EL (cell line): ENCODE results near the gene CRIM1.
A peak's percentile ranks its signal among the peaks of the same experiment; 100 is the strongest.
"Not testable (repeated sequence)": the region's sequence is repeated elsewhere in the genome, so short reads cannot be mapped to it uniquely, and the experiment has no call there.

Experiments
- DNase-seq: peaks from one replicate; pipeline ENCODE4 v3.0.0-alpha.2; 2016

The CRIM1 gene, protein sequence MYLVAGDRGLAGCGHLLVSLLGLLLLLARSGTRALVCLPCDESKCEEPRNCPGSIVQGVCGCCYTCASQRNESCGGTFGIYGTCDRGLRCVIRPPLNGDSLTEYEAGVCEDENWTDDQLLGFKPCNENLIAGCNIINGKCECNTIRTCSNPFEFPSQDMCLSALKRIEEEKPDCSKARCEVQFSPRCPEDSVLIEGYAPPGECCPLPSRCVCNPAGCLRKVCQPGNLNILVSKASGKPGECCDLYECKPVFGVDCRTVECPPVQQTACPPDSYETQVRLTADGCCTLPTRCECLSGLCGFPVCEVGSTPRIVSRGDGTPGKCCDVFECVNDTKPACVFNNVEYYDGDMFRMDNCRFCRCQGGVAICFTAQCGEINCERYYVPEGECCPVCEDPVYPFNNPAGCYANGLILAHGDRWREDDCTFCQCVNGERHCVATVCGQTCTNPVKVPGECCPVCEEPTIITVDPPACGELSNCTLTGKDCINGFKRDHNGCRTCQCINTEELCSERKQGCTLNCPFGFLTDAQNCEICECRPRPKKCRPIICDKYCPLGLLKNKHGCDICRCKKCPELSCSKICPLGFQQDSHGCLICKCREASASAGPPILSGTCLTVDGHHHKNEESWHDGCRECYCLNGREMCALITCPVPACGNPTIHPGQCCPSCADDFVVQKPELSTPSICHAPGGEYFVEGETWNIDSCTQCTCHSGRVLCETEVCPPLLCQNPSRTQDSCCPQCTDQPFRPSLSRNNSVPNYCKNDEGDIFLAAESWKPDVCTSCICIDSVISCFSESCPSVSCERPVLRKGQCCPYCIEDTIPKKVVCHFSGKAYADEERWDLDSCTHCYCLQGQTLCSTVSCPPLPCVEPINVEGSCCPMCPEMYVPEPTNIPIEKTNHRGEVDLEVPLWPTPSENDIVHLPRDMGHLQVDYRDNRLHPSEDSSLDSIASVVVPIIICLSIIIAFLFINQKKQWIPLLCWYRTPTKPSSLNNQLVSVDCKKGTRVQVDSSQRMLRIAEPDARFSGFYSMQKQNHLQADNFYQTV

DNA sequence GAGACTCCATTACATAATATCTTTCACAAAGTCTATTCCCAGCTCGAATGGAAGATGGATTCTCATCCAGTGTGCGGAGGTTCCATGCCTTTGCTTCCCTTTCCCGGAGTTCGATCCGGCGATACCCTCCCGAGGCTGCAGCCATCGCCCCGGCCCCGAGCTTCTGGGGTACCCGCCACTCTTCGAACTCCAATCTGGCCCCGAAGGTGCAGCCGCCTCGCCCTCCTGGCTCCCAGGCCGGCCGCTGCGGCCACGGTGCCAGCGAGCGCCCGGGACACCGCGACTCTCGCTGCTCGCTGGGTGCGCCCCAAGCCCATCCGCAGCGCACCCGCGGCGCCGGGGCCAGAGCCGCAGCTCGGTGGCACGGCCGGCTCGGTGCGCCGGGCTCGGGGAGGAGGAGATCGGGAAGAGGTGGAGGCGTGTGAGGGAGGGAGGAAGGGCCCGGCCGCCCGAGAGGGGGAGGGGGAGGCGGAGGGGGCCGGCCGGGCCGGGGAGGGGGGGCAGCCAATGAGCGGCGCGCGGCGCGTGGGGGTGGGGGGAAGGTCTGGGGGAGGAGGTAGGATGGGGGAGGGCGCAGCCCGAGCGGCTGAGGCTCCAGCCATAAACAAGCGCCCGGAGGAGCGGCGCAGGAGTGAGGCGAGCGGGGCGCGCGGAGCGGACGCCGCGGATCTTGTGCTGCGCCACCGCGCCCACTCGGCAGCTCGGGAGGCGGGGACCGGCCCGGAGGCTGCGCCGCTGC, at the start of gene CRIM1:
TSS of gene CRIM1 (plus strand) at position 628 of the 739 bp plus-strand sequence. CDS start 515 bp downstream, outside the sequence.
- peak; percentile 90 for DNase-seq

DNA sequence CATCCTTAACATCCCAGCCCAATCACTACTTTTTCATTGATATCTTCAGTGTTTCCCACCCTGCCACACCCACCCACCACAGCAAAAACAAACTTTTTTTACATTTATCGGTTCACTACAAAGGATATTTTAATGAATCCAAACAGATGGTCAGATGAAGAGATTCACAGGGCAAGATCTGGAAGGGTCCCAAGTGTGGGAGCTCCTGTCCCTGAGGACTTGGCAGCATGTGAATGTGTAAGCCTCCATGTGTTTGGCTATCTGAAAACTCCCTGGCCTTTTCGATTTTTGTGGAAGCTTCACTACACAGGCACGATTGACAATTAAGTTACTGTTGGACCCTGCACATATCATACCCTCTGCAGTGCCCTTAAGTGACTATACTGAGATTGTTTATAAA, 48.1 kb upstream of the CRIM1 start:
- DNase-seq = no peak

DNA sequence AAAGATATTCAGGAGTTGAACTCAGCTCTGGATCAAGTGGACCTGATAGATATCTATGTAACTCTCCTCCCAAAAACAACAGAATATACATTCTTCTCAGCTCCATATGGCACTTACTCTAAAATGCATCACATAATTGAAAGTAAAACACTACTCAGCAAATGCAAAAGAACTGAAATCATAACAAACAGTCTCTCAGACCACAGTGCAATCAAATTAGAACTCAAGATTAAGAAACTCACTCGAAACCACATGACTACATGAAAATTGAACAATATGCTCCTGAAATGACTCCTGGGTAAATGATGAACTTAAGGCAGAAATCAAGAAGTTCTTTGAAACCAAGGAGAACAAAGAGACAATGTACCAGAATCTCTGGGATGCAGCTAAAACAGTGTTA, 45.1 kb upstream of the CRIM1 start:
- not testable (repeated sequence) for DNase-seq

DNA sequence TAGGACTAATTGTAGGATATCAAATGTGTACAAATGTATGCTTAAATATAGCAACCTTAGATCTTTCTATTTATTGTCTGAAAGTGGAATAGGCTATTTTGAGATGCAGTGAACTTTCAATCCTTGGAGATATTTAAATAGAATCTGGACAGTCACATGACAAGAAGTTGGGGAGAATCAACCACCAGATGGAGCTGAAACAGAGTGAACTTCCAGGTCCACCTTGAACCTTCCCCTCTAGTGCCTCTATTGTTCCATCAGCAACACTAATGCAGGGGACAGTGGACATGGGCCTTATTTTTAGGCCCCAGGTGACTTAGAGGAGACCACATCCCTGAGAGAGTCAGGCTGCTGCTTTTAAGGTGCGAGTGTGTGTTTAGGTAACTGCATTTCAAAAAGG, 37.0 kb upstream of the CRIM1 start:
- no peak for DNase-seq

DNA sequence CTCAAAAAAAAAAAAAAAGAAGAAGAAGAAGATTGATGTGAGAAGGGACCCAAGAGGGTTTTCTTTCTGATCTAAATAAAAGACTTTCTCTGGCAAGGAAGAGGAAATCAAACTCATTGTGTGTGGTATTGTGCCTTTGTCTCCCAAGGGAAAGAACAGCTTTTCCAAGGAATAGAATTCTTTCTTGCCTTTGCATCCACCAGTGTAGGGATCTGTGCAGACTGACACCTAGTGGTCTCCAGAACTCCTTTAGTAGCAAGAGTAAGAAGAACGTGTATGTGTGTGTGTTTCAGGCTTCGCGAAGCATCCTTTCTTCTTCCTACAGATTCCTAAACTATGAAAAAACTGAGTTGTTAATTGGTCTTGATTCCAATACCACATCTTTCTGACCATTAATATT, 33.5 kb upstream of the CRIM1 start:
- DNase-seq = peak; percentile 25

DNA sequence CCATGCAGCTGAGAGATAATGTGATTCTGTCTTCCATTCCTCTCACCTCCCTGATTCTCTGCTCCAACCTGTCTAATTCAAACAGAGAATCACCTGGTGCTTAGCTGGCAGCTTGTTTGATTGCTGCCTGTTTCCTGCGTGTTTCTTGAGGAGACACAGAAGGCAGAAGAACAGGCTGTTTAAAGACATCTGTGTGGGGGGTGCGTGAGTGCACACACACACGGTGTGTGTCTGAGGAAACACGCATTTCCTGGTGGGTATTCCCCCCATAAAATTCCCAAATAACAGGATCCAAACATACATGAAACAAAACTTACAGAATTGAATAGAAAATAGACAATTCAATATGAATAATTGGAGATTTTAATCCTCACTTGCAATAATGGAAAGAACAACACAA, 29.3 kb upstream of the CRIM1 start:
- DNase-seq = no peak

DNA sequence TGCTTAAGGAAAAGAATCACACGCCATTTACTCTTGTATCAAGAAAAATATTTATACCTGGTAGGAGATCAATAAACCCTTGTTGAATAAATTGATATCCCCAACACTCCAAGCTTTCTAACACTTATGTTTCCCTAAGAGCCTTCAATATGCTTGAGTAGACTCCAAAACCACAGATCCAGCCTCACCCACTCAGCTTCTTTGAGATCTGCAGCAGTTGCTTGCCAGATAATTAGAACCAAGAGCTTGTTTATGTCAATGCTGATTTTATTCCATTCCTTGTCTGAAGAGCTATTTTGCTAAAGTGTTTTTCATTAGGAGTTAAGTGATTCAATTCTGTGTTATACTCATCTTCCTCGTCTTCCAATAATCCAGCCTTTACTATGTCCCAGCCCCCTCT, 26.3 kb upstream of the CRIM1 start:
- peak; percentile 41 for DNase-seq

DNA sequence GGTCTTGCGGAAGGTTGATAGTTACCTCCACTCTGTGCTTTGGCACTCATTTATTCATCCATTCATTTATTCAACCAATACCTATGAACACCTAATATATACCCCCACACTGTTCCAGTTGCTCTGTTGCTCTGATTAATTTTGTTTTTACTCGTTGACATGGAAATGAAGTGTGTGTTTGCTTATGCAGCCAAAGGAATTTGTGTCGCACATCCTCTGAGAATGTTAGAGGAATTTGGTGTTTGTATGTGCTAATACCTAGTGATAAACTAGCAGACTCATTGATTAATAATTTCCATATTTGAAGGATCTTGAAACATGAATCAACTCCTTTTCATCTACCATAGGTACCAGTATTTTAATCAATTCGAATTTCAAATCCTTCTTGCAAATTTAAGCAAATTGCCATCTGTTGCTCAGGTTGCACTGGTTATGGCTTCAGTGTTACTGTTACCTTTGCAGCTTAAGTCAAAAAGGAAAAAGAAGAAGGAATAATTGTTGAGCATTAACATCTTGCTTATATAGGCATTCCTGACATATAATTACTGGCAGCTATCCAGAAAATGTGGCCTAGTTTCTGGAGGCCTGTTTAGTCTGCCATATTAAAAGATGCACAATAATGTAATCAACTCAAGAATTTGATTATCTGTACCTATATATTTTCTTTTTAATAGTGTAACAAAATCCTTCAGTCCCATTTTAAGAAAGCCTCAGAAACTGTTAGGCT, 25.7 kb upstream of the CRIM1 start:
- DNase-seq = peak; percentile 86

DNA sequence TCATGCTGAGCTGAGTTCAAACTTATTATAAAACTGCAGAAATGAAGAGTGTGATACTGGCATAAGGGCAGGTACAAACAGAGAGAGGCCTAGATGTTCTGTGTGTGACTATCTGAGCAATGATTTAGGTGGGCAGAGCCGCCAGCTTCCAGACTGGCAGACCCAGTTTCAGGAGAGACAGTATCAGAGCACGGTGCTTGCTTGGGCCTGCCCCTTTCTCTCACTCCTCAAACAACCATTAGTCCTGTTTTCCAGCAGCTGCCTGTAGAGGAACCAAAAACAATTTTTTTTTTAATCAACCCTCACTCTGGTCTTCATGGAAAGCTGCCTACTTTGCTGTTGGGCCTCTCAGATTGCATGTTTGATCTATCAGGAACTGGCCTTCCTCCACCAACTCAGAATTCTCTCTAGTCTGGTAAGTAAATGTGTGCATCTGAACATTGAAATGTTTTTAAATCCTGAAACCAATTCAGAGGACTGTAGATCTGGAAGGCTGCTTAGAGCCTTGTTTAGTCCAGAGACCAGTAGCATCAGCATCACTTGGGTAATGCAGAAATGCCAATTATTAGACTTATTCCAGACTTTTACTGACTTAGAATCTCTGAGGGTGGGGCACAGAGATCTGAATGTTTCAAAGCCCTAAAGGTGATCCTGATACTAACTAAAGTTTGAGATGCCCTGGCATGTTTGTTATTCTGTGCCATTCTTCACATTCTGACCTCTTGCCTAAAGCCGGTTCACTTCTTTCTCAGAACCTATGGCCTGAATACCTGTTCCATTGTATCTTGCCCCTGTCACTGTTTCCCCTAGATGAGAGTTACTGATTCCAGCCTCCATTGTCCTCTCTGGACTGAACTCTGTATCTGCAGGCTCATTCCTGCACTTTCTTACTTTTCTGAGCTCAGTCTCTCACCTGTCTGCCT, 24.8 kb upstream of the CRIM1 start:
- DNase-seq = no peak

DNA sequence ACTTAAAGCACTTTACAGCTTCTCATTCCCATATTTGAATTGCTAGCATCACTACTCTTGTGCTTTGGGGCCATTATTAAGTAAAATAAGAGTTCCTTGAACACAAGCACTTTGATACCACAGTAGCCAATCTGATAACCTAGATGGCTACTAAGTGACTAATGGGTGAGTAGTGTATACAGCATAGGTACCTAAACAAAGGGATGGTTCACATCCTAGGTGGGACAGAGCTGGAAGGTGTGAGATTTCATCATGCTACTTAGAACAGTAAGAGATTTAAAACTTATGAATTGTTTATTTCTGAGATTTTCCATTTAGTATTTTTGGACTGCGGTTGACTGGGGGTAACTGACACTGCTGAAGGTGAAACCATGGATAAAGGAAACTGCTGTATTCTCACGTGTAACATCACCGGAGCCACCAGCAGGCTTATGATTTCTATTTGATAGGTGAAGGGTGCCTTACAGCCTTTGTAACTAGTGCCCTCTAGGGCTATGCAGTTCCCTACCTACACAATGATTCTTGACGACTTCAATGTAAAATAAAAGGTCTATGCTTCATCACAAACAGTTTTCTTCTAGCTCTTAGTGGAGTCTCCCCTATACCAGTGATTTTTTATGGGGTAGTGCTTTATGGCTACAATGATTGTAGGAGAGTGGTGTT, 22.1 kb upstream of the CRIM1 start:
- DNase-seq = no peak

DNA sequence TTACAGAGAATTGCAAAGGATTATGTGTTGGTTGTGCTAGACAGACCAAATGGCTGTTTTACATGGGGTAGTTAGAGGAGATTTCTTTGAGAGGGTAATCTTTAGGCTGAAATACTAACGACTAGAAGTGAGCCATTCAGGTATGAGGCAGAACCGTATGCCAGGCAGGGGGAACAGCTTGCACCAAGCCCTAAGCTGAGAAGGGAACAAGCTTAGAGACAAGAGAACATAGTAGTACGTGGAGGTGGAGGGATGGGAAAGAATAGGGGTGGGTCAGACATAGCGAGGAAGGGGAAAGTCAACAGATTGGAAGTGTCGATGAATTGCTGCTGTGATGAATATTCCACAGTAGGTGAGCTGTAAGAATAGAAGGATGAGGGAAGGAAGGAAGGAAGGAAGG, 20.0 kb upstream of the CRIM1 start:
- DNase-seq = no peak

DNA sequence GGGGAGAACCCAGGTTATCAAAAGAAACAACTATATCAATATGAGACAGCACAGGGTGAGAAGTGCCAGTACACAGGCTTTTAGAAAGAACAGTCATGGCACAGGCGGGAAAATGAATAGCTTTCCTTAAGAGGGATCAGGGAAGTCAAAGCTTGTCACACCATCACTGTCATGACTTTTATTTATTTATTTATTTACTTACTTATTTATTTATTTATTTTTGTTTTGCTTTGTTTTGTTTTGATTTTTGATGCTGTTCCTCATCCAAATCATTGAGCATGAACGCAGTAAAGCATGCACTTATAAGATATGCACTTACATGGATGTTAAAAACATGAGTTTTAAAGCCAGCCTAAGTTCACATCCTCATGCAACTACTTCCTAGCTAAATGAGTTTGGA, 19.3 kb upstream of the CRIM1 start:
- DNase-seq = no peak

DNA sequence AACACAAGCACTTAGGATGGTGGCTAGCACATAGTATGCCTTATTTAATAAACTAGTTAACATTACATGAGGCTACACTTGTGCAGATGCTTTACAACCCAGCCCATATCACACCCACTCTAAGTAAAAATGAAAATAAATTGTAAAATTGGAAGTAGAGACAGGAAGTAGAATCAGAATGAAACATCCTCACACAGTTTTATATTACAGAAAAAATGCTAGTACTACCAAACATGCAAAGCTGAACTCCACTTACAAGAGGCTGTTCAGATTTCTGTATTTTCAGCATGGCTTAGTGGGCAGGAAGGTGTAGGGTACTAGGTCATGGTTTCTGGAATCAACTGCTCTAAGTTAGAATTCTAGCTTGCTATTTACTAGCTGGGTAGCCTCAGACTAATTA, 18.2 kb upstream of the CRIM1 start:
- DNase-seq = no peak

DNA sequence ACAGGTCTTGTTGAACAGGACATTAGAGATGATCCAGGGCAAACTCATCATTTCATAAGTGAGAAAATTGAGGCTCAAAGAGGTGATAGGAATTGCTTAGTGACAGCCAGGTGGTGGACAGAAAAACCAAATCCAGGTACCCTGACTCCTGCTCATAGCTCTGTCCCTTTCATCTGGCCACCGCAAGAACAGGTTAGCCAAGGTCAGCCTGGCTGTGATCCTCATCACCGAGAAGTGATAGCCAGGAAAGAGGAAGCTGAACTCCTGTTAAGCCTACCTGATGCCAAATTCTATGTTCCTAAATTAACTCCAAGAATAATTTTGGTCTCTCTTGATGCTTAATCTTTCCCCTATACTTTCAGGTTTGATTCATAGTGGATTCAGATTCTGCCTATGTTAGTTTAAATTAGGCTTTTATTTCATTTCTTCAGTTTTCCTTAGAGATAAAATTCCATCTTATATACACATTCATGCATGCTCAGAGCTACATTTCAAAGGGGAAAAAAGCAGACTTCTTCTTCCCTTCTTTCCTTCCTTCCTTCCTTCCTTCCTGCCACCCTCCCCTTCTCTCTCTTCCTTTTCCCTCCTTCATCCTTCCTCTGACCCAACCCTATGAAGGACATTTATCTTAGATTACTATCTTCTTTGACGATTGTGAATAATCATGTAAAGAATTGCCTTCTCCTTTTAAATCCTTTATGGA, 17.3 kb upstream of the CRIM1 start:
- DNase-seq = no peak

DNA sequence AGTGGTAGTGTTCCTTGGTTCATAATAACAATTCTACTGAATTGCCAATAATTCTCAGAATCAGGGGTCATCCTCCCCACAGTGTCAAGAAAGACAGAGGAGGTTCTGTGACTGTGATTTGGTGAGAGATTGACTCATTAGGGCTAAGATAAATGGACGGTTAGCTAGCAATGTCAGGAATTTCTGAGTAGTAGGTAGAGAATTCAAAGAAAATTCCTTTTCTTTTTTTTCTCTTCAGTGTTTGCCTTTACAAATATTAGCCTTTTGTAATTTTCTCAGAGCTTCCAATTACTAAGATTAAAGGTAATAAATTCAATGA, 16.8 kb upstream of the CRIM1 start:
- DNase-seq = peak; percentile 90

DNA sequence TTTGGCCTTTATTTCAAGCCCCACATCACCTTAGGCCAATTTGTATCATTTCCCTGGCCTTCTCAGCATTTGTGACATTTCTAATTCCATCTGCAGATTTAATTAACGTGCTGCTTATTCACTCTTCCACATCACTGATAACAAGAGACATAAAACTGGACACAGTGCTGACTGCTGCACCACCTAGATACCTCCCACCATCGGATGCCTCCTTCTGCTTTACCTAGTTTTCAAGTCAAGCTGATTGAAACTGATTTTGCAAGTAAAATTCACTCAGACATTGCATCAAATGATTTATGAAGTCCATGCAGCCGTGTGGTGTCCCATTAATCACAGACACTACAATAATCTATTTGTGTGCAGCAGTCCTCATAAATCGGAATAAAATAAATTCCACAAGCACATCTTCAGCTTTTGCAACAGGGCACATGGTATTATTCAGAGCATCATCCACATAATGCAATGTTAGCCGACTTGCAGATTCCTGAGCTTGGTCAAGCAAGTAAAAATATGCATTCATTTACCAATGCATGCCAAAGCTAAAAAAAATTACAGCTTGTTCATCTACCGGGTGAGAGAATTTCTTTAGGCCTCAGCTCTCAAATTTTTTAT, 15.9 kb upstream of the CRIM1 start:
- peak; percentile 68 for DNase-seq

DNA sequence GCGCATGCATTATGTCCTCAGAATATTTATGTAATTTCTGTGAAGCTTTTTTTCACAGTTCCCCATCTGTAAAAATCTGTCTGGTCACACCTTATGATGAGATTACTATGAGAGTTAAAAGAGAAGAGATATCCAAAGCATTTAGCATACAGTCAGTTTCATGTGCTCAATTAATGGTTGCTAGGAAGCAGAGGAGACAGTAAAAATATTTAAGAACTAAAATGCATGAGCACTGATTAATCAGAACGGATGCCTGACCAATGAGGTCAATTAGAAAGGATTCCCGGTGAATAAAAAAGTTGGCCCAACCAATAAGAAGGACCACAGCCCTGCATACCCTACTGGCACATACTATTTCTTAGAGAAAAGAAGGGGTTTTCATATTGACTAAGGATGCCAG, 12.0 kb upstream of the CRIM1 start:
- DNase-seq = peak; percentile 40

DNA sequence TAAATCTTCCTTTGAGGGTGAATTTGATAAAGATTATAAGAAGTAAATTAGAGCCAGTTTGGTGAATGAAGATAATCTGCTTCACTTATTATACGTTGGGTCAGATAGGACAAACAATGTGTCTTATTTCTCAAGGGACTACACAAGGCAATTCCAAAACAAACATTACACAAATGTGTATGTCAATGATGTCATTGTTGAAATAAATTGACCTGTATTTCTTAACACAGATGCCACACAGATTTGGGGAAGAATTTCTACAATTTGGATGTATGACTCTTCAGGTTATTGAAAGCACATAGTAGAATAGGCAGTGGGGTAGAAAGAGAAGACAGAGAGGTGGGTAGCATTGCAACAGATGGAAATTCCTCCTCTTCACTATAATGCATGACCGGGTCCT, 6.9 kb upstream of the CRIM1 start:
- no peak for DNase-seq

DNA sequence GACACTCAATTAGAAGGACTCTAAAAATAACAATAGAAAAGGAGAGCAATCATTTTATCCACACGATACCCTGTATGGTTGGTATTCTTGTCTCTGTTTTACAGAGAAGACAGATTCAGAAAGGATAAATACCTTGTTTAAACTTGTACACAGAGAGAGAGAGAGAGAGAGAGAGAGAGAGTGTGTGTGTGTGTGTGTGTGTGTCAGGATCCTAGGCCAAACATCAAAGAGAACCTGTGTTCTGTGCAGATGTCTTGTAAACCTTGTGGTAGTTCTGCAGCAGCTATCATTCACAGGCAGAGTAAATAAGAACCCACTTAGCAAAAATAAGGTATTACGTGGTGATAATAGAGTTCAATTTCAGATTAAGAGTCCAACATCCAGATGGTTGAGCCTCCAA, 4.3 kb upstream of the CRIM1 start:
- DNase-seq = no peak
